Measurements from ENCODE around the gene CPSF7.
A peak's percentile ranks its signal among the peaks of the same experiment; 100 is the strongest.
"Not testable (repeated sequence)": the region's sequence is repeated elsewhere in the genome, so short reads cannot be mapped to it uniquely, and the experiment has no call there.

The CPSF7 gene

GRCh38 chr11:61392981-61393595, 36.7 kb downstream of the CPSF7 start:
- peak overlapping the region; percentile 96 for H3K4me3 Mint-ChIP-seq
- peak overlapping the region; percentile 94 for H3K27ac Mint-ChIP-seq
- H3K36me3 Mint-ChIP-seq (ENCODE audit: low read depth): peaks cover 14% of the 10 kb centered on the region
- peaks cover 8% of the 10 kb centered on the region for H3K9me3 Mint-ChIP-seq
- H3K27me3 Mint-ChIP-seq (ENCODE audit: low read depth): no peaks in the 10 kb centered on the region
- peaks cover 21% of the 10 kb centered on the region for H3K4me1 Mint-ChIP-seq (ENCODE audit: low read depth)
- DNase-seq (ENCODE audit: low spot score): peak; percentile 7

- H3K27ac Mint-ChIP-seq: no peak overlapping the region
- DNase-seq (ENCODE audit: low spot score): no peak
- peaks cover 8% of the 10 kb centered on the region for H3K9me3 Mint-ChIP-seq
- H3K4me3 Mint-ChIP-seq: no peak overlapping the region
- peaks cover 6% of the 10 kb centered on the region for H3K36me3 Mint-ChIP-seq (ENCODE audit: low read depth)
- no peaks in the 10 kb centered on the region for H3K27me3 Mint-ChIP-seq (ENCODE audit: low read depth)
- peaks cover 23% of the 10 kb centered on the region for H3K4me1 Mint-ChIP-seq (ENCODE audit: low read depth)
Observed at GRCh38 chr11:61390161-61390560, 39.6 kb downstream of the CPSF7 start.

DNA sequence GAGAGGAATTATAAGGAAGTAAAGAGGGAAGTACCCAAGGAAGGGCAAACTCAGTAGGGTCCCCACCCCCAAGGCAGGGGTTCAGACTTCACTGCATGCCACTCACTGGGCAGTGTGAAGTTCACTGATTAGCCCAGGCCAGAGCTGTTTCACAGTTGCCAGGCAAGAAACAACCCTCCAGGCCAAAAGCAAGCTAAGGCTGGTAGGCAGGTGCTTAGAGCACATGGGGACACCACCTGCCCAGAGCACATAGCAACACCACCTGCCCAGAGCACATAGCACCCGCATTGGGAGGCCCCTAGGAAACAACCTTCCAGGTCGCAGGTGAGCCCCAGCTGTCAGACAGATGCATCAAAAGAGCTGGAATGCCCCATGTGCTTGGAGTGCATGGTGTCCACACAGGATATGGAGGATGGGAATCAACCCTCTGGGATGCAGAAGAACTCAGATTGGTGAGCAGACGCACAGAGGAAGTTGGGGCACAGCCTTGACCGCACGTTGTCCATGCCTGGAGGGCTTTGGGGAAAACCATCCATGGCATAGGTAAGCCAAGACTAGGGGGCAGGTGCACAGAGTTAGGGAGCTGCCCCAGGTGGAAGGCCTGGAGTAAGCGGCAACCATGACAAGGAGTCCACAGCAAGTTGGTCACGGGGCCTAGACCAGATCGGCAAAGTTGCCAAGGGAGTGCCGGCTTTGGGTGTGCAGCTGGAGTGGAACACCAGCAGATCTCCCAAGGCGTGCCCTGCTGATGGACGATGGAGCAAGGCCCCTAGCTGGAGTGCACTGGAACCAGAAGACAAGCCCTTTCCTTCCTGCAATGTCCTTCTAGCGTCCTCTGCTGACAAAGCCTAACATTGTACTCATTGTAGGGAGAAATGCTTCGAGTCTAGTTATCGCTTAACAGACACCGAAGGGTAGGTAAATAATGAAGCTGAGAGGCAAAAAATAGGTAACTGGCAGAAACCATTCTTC, 45.2 kb downstream of the CPSF7 start:
- Mint-ChIP-seq H3K9me3 (peaks cover 2% of the 10 kb centered on the region), H3K4me3 (no peak overlapping the region), H3K27ac (no peak overlapping the region), H3K36me3 (ENCODE audit: low read depth) (no peaks in the 10 kb centered on the region), H3K4me1 (ENCODE audit: low read depth) (peaks cover 2% of the 10 kb centered on the region), H3K27me3 (ENCODE audit: low read depth) (no peaks in the 10 kb centered on the region)
- DNase-seq (ENCODE audit: low spot score): no peak

DNA sequence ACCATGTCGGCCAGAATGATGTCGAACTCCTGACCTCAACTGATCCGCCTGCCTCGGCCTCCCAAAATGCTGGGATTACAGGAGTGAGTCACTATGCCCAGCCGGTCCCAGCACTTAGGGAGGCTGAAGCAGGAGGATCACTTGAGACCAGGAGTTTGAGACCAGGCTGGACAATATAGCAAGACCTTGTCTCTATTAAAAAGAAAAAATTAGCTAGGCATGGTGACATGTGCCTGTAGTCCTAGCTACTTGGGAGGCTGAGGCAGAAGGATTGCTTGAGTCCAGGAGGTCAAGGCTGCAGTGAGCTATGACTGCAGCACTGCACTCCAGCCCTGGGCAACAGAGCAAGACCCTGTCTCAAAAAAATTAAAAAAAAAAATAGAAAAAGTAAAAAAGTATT, 45.9 kb downstream of the CPSF7 start:
- not testable (repeated sequence) for H3K4me1 Mint-ChIP-seq (ENCODE audit: low read depth); H3K9me3 Mint-ChIP-seq; H3K27me3 Mint-ChIP-seq (ENCODE audit: low read depth); H3K27ac Mint-ChIP-seq; H3K36me3 Mint-ChIP-seq (ENCODE audit: low read depth); DNase-seq (ENCODE audit: low spot score); H3K4me3 Mint-ChIP-seq

GRCh38 chr11:61380884-61381283, 48.9 kb downstream of the CPSF7 start:
- Mint-ChIP-seq H3K4me3 (no peak overlapping the region), H3K27ac (no peak overlapping the region), H3K36me3 (ENCODE audit: low read depth) (peaks cover 10% of the 10 kb centered on the region), H3K4me1 (ENCODE audit: low read depth) (peaks cover 2% of the 10 kb centered on the region), H3K9me3 (no peaks in the 10 kb centered on the region), H3K27me3 (ENCODE audit: low read depth) (no peaks in the 10 kb centered on the region)
- no peak for DNase-seq (ENCODE audit: low spot score)

GRCh38 chr11:61378713-61379313, 51.0 kb downstream of the CPSF7 start:
- Mint-ChIP-seq H3K4me1 (ENCODE audit: low read depth) (no peaks in the 10 kb centered on the region), H3K4me3 (no peak overlapping the region), H3K27ac (no peak overlapping the region), H3K27me3 (ENCODE audit: low read depth) (no peaks in the 10 kb centered on the region), H3K36me3 (ENCODE audit: low read depth) (peaks cover 14% of the 10 kb centered on the region), H3K9me3 (no peaks in the 10 kb centered on the region)
- DNase-seq (ENCODE audit: low spot score): no peak

DNA sequence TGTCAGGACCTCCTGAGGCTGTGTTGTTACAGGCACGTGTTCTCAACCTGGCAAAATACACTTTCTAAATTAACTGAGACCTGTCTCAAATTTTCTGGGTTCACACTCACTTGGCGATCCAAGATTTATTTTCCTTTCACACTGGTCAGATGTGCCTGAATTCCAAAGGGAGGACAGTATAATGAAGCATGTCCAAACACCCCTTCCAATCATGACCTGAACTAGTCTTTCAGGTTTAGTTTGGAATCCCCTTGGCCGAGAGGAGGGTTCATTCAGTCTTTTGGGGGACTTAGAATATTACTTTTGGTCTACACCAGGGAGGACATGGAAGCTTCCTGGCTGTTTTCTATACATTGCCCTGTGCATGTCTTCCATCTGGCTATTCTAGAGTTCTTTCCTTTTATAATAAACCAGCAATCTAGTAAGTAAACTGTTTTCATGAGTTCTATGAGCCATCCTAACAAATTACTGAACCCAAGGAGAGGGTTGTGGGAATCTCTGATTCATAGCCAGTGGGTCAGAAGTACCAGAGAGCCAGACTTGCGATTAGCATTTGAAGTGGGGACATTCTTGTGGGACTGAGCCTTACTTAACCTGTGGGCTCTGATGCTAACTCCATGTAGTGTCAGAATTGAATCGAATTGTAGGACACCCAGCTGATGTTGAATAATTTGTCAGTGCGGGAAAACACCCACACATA, 52.2 kb downstream of the CPSF7 start:
- Mint-ChIP-seq H3K36me3 (ENCODE audit: low read depth) (peaks cover 18% of the 10 kb centered on the region), H3K4me3 (no peak overlapping the region), H3K9me3 (no peaks in the 10 kb centered on the region), H3K27me3 (ENCODE audit: low read depth) (no peaks in the 10 kb centered on the region), H3K27ac (no peak overlapping the region), H3K4me1 (ENCODE audit: low read depth) (no peaks in the 10 kb centered on the region)
- no peak for DNase-seq (ENCODE audit: low spot score)

DNA sequence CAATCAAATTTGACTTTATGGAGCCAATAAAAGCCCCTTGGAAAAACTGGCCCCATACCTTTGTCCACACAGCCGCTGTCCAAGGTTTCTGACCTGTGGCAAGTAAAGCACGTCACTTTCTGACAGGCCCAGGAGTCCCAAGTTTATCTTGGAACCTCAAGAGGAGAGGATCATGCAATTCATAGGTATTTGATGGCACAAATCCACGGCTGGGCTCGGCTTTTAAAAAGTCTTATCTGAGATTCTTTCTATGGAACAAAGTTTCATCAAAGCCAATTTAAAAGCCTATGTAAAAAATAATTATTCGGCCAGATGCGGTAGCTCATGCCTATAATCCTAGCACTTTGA, 54.0 kb downstream of the CPSF7 start:
- Mint-ChIP-seq H3K9me3 (peaks cover 4% of the 10 kb centered on the region), H3K36me3 (ENCODE audit: low read depth) (peaks cover 30% of the 10 kb centered on the region), H3K27ac (no peak overlapping the region), H3K4me3 (no peak overlapping the region), H3K4me1 (ENCODE audit: low read depth) (no peaks in the 10 kb centered on the region), H3K27me3 (ENCODE audit: low read depth) (no peaks in the 10 kb centered on the region)
- DNase-seq (ENCODE audit: low spot score): no peak

DNA sequence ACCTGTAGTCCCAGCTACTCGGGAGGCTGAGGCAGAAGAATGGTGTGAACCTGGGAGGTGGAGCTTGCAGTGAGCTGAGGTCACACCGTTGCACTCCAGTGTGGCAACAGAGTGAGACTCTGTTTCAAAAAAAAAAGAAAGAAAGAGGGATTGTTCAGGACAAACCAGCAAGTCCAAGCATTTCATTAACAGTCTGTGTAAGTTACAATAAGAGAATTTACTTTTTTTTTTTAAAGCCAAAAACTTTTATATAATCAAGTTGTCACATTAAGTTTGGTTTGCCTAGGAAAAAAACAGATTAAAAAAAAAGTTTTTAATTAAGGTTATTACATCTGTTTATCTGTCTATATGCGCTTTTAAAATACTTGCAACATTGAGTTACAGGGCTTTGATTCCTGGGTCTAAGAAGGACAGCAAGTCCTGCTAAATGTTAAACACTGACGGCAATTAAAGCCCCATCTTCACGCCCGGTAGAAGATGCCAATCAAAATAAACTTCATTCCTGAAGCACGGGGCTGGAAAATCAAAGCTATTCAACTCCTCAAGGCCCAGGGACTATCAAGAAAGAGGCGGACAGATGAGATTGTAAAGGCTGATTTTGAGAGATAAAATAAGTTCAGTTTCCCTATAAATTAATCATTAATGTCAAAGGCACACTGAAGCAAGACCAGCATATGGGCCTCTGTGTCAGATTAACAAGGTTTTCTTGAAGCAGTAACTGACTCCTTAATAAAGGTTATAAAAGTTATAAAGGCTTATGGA, 56.9 kb downstream of the CPSF7 start:
- no peak overlapping the region for H3K27ac Mint-ChIP-seq
- H3K27me3 Mint-ChIP-seq (ENCODE audit: low read depth): no peaks in the 10 kb centered on the region
- no peak overlapping the region for H3K4me3 Mint-ChIP-seq
- H3K36me3 Mint-ChIP-seq (ENCODE audit: low read depth): peaks cover 52% of the 10 kb centered on the region
- H3K9me3 Mint-ChIP-seq: peaks cover 4% of the 10 kb centered on the region
- H3K4me1 Mint-ChIP-seq (ENCODE audit: low read depth): peaks cover 7% of the 10 kb centered on the region
- DNase-seq (ENCODE audit: low spot score): no peak

- H3K27me3 Mint-ChIP-seq (ENCODE audit: low read depth): no peaks in the 10 kb centered on the region
- peaks cover 61% of the 10 kb centered on the region for H3K36me3 Mint-ChIP-seq (ENCODE audit: low read depth)
- no peak for DNase-seq (ENCODE audit: low spot score)
- H3K4me3 Mint-ChIP-seq: no peak overlapping the region
- H3K27ac Mint-ChIP-seq: no peak overlapping the region
- peaks cover 4% of the 10 kb centered on the region for H3K9me3 Mint-ChIP-seq
- peaks cover 7% of the 10 kb centered on the region for H3K4me1 Mint-ChIP-seq (ENCODE audit: low read depth)
Observed at GRCh38 chr11:61370349-61371005, 59.3 kb downstream of the CPSF7 start.

DNA sequence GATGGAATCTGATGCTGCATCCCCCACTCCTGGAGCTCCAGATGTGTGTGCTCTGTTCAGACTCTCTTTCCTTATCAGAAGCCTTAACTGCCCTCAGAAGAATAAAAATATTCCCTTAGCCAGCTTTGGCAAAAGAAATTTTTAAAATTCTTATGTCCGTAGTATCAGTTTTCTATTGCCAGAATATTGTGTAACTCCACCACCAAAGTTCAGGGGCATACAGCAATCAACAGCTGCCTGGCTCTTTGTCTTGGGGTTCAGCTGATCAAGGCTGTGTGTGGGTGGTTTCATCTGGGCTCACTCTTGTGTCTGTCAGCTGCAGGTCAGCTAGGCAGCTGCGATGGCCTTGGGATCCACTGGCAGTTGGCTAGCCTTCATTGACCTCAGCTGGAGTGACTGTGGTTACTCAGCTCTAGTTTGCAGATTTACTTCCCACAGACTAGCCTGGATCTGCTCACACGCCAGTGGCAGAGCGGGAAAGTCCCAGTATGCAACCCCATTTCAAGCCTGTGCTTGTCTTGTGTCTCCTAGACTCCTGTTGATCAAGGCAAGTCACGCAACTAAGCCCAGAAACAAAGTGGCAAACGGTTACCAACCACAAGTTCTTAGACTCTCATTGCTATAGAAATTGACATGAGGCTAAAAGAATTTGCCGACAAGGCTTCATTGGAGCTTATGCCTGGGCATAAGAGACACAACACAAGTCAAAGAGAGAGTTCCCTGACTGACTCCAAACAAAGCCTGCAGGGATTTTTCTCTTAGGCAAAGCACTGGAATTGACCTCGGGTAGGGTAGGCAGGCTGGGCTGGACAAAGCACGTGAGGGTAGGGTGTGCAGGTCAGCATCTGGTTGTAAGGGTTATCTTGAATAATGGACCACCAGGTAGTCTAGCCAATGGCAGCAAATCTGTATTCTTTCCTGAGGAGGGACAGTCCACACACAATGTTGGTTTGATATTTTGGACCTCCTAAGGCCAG, 60.1 kb downstream of the CPSF7 start:
- H3K9me3 Mint-ChIP-seq: peaks cover 4% of the 10 kb centered on the region
- H3K4me3 Mint-ChIP-seq: no peak overlapping the region
- DNase-seq (ENCODE audit: low spot score): no peak
- H3K27me3 Mint-ChIP-seq (ENCODE audit: low read depth): no peaks in the 10 kb centered on the region
- H3K27ac Mint-ChIP-seq: peak overlapping the region; percentile 59
- peaks cover 57% of the 10 kb centered on the region for H3K36me3 Mint-ChIP-seq (ENCODE audit: low read depth)
- peaks cover 7% of the 10 kb centered on the region for H3K4me1 Mint-ChIP-seq (ENCODE audit: low read depth)

GRCh38 chr11:61368646-61369045, 61.1 kb downstream of the CPSF7 start:
- Mint-ChIP-seq H3K9me3 (peaks cover 4% of the 10 kb centered on the region), H3K27ac (no peak overlapping the region), H3K36me3 (ENCODE audit: low read depth) (peaks cover 61% of the 10 kb centered on the region), H3K4me3 (no peak overlapping the region), H3K4me1 (ENCODE audit: low read depth) (peaks cover 9% of the 10 kb centered on the region), H3K27me3 (ENCODE audit: low read depth) (no peaks in the 10 kb centered on the region)
- no peak for DNase-seq (ENCODE audit: low spot score)
